ENCODE results near the gene HPCA.
"Not testable (repeated sequence)": the region's sequence is repeated elsewhere in the genome, so short reads cannot be mapped to it uniquely, and the experiment has no call there.

Gene HPCA

GRCh38 chr1:32903991-32904785 is 17.9 kb downstream of the HPCA start:
- DNase-seq, result no peak

DNA sequence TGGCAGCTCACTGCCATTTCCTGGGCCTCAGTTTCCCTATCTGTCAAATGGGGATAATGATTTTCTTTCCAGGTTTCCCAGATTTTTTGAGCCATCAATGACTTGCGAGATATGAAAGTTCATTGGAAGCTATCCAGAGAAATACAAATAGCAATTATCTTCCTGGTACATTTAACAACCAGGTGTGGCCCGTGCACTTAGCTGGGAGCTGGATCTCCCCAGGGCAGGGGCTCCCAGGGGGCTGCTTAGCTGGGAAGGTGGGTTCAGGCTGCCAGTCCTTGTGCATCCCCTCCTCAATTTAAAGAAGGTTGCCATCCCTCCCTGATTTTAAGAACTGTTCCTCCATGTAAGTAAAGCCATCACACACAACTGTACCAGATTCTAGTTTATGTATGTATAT is 18.5 kb downstream of the HPCA start:
- no peak for DNase-seq

- not testable (repeated sequence) for DNase-seq
Observed at GRCh38 chr1:32905588-32905987, 19.3 kb downstream of the HPCA start.

DNA sequence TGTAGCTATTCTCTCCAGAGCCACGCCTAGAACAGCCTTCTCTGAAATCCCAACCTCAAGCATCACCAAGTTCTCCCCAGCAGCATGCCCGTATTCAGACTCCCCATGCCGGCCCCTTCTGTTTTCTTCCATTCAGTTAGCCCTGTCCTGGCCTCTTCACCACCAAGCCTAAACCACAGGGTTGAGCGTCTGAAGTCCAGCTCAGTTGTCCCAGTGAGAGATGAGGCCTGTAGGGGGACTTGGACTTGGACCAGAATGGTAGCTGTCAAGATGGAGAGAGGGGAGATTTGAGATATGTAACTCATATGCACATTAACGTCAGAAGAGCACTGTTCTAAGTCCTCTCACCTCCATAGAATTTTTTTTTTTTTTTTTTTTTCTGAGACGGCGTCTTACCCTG is 20.4 kb downstream of the HPCA start:
- no peak for DNase-seq

DNA sequence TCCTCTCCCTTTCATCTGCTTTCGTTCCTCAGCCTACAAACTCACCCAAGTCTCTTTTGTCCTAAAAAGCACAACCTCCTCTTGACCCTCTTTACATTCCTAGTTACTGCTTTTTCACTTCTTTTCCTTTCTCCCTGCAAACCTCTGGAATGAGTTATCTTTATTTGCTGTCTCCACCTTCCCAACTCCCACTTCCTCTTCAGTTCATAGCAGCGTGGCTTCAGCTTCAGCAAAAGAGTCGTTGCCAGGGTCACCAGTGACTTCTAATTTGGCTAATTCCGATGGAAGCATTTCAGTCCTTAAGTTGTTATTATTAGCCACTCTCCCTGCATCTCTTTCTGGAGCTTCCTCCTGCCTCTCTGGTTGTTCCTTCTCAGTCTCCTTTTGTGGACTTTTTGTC is 21.1 kb downstream of the HPCA start:
- DNase-seq, result no peak

GRCh38 chr1:32910319-32910718 is 24.0 kb downstream of the HPCA start:
- DNase-seq, result no peak

DNA sequence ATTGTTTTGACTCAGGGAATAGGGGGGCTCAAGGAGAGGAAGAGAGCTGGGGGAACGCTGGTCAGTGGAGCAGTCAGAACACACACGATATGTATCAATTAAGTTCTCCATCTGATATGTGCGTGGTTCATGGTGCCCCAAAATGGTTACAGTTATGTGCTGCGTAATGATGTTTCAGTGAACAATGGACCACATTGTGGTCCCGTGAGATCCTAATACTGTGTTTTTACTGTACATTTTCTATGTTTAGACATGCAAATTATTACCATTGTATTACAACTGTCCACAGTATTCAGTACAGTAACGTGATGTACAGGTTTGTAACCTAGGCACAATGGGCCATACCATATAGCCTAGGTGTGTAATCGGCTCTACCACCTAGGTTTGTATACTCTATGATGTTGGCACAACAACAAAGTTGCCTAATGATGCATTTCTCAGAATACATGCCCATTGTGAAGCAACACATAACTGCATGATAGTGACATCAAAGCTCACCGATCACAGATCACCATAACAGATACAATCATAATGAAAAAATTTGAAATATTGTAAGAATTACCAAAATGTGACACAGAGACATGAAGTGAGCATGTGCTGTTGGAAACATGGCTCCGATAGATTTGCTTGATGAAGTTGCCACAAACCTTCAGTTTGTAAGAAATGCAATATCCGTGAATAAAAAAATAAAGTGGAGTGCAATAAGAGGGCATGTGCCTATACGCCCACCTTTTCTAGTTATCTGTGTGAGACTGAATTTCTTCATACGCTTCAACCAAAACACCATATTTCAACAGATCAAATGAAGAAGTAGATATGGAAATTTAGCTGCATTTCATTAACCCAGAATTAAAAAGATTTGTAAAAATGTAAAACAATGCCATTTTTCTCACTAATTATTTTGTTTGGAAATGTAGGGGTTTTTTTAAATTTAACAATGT is 29.7 kb downstream of the HPCA start:
- no peak for DNase-seq

GRCh38 chr1:32917521-32917920 is 31.2 kb downstream of the HPCA start:
- DNase-seq, result no peak

DNA sequence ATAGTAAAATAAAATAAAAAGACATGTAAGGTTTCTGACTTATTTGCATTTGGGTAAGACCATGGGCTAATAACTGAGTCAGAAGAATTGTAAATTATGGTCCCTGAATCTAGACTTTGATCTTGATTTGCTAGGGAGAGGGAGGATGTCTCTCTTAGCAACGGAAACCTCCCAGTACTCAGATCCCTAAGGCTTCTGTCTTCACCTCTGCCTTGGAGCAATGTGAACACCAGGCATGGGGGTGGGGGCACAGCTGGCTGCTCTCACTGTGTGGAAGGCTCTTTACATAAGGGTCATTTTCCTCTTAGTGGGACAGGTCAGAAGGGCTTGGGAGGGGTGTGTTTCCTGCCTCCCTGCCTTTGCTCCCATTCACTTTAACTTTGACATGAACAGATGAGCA is 31.9 kb downstream of the HPCA start:
- no peak for DNase-seq

GRCh38 chr1:32919811-32920733 is 33.8 kb downstream of the HPCA start:
- DNase-seq, result no peak

- DNase-seq, result no peak
Observed at GRCh38 chr1:32920833-32921232, 34.5 kb downstream of the HPCA start.

GRCh38 chr1:32924881-32925344 is 38.6 kb downstream of the HPCA start:
- no peak for DNase-seq

DNA sequence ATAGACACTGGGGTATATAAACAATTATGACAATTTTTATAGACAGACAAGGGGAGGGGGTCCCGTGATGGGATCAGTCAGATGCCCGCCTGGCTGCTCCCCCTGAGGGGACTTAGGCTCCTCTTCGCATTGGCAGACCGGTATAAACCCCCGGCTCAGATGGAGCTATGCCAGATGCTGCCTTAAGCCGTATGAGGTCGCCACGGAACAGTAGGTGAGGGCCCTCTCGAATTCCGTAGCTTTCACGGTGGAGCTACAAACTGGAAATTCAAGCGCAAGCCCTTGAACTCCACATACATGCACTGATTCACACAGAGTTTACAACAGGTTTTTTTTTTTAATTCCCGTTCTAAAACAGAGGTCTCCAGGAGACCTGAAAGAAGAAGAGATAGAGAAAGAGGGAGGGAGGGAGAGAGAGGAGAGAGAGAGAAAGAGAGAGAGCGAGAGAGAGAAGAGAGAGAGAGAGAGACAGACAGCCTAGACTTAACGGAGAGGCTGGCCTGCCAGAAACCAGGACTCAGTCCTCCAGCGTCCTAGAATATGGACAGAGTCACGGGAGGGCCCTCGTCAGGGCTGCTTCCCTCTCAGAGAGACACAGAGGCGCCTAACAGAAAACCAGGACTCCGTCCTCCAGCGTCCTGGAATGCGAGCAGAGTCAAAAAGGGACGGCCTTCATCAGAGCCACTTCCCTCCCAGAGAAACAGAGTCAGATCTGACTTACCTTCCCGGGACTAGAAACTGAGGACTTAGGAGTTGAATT is 39.3 kb downstream of the HPCA start:
- DNase-seq, result no peak

DNA sequence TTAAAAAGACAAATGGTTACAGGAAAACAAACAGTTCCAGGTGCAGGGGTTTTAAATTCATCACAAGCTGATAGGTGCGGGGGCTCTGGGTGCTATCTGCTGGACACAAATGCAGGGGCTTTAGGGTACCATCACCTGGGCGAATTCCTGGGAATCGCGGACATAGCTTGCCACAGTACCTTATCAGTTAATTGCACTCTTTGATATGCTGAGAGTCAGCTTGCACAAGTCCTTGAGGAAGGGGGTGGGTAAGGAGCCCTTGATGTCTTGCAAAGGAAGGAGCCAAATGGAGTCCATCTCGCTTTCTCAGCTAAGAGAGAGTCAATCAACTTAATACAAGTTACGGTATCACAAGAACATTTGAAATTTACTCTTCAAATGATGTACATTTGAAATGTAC is 40.3 kb downstream of the HPCA start:
- DNase-seq, result no peak

- no peak for DNase-seq
Observed at GRCh38 chr1:32927441-32927840, 41.1 kb downstream of the HPCA start.

DNA sequence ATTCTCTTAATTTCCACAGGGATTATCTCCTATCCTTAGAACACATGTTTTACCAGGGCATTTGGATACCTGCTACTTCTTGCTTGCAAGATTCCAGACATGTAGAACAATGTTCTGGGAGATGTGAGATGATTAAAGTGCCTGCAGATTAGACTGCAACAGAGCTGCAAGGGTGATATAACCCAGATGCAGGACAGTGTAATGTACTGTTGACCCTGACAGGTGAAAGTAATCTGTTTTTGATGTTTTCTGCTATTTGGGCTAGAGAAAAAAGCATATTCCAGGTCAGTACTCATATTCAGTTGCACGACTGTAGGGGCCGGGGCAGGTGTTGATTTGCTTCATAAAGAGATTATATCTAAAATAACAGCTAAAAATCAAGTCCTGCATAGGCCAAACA is 42.0 kb downstream of the HPCA start:
- DNase-seq, result no peak

GRCh38 chr1:32928715-32929114 is 42.4 kb downstream of the HPCA start:
- DNase-seq, result no peak

DNA sequence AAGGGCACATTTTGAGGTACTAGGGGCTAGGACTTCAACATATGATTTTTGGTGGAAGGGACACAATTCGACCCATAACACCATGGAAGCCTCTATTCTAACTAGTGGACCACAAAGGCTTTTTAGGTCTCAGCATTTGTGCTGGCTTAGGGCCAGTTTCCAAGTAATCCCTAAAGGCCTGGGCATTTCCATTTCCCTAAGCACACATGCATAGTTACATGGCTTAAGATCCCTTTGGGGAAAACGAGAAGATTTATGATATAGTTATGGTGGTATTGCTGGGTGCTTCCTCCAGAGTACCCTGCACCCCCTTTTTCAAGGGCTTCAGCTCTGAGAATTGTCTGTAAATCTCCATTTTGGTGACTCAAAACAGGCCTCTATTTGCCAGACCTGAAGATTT is 43.1 kb downstream of the HPCA start:
- no peak for DNase-seq

DNA sequence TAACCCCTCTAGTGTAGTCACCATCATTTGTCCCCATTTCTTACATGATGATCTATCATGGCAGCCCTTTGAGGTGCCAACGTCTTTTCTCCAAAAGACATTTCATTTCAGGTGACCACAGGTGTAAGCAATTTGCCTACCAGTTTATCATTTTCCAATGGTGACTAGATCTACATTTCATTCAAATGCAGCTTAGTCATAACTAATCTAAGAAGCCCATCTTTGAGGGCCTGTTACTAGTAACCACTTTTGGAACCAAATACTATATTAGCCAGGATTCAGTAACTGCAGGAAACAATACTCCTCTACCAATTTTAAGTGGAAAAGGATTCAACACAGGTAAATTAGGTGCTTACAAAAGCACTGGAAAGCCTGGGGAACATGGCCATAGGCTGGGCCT is 45.5 kb downstream of the HPCA start:
- no peak for DNase-seq

GRCh38 chr1:32933742-32934322 is 47.5 kb downstream of the HPCA start:
- no peak for DNase-seq

DNA sequence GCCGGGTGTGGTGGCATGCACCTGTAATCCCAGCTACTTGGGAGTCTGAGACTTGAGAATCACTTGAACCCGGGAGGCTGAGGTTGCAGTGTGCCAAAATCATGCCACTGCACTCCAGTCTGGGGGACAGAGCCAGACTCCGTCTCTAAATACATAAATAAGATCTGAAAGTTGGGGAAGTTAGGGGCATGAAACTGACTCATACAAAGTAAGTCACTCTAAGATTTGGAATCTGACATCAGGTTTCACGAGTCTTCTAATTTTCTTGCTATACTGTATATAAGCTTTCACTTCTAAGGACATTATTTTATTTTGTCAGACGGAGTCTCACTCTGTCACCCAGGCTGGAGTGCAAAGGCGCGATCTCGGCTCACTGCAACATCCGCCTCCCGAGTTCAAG is 48.2 kb downstream of the HPCA start:
- no peak for DNase-seq

- no peak for DNase-seq
Observed at GRCh38 chr1:32937061-32937460, 50.8 kb downstream of the HPCA start.
